HG03342 (cell line): ENCODE data around the gene GREB1.

ENCODE experiments used
- ATAC-seq: cut with Tn5 transposase; IDR thresholded peaks from one replicate; pipeline ENCODE4 v1.9.1; 2021; ENCODE audit warnings: mild to moderate bottlenecking, moderate library complexity; ENCODE audit not compliant: unreplicated experiment

Gene GREB1

DNA sequence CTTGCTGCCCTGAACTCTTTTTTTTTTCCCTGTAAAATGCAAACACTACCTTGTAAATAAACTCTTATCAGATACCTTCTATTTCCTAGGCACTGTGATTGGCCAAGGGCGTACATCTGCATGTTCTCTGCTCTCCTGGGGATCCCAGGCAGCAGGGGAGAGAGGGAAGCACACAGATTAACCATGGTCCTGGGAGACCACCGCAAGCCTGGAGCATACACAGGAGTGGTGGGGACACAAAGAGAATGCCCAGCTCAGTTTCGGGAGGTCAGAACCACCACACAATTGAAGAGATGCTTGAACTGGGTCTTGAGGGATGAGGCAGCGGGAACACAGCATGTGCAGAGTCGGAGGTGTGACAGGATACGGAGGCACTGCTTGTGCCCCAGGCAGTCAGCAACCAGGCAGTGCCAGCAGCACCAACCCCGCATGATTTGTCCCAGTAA, 2.1 kb downstream of the GREB1 start:
- no peak for ATAC-seq

DNA sequence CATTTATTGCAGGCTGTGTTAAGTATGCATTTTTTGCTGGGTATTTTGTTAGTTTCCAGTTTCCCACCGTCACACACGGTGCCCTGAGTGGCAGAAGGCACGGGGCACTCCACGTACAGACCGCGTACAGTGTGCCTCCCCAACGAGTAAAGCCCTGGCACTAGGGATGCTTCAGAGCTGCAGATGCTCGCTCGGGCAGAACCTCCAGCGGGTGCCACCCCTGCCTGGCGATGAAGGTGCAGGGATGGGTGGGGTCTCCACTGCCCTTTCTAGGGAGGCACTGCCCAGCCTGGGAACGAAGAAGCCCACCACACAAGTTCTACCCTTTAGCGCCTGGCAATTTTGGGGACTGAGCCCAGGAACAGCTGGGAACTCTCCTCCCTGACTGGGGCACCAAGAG, 4.1 kb downstream of the GREB1 start:
- no peak for ATAC-seq

DNA sequence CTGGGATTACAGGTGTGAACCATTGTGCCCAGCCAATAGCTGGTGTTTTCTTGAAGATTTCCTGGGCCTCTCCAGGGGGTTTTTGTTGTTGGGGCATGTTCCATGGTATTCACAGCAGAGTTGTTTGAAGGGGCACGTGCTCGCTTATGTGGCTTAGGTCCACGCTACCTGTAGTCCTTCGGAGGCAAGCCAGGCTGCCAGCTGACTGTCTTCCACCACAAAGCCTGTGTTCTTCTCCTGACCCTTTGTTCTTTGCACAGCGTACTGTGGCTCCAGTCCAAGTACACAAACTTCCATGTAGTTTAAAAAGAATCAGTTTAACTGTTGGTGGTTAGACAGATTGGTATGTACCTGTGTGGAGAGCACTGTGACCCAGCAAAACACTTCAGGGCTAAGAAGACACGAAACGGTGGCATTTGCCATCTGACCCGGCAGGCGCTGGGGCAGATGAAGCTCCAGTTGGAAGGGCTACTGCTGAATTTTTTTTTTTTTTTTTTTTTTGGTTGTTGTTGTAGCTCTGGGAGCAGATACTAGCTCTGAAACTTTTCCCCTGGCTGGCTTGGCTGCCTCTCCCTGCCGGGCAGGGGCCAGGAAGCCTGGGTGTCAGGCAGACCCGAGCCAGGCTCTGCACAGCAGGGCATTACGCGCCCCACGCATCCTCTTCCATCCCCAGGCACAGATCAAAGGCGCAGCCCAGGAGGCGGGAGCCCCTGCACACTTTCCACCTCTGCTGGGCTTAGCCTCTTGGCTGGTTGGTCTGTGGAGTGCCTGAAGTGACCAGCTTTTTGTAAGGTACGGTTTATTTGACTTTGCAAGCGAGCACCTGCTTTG, 5.7 kb downstream of the GREB1 start:
- no peak for ATAC-seq

DNA sequence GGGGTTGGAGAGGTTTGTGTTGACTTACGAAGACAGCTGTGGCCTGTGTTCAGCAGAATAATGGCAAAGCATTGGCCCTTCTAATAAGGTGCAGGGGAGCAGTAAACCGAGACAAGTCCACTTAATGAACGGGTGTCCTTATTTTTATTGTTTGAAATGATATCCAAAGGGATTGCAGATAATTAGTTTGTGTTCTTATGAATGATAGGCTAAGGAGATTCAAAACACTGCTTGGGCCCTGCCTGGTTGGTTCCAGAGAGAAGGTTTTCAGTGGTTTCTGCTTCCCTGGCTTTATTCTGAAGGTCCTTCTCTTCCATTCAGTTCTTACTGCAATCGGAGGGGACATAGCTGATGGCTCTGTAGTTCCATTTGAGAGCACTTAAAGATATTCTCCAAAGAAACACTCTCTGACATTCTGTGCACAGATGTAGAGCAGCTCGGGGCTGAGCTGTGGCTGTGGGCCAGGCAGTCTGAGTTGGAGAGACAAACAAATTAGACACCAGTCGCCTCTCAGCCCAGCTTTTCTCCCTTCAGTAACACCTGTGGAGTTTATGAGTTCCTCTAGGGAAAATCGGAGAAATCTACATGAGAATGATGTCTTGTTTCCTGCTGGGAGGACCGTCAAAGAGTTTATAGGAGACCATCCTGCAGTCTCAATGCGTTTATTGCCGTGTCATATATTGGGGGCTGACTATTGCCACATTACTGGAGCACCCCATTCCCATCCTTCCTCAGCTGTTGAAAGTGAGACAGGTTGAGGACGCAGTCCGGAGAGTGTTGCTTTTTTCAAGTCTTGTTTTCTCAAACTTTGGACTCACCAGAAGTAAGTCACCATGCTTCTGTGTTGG, 6.5 kb downstream of the GREB1 start:
- no peak for ATAC-seq

DNA sequence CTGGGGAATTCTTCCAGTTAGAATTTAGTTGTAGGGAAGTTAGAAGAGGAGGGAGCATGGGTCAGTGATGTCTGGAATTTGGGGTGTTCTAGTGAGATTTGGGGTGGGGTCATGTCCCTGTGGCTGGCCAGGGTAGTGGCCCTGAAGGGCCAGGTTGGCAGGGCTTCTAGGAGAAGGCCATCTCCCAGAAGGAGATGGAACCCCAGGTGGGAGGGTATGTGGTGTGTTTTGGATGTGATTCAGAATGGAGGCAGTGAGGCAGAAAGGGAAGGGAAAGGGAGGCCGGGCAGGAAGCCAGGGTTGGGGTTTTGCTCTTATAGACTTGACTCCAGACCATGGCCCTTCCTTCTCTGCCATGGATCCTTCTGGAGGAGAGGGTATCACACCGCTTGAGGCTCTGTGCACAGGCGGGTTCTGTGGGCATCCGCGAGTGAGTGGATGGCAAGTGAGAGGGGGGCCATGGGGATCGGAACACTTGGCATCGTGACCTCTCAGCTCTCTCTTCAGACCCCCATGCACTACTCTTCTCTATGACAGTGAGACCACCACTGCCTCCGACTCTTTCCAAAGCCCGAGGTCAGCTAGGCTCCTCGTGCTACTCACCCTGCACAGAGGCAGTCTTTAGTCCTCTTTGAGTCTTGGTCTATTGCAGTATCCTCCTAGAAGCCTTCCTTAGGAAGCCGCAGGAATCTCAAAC, 7.3 kb downstream of the GREB1 start:
- no peak for ATAC-seq

DNA sequence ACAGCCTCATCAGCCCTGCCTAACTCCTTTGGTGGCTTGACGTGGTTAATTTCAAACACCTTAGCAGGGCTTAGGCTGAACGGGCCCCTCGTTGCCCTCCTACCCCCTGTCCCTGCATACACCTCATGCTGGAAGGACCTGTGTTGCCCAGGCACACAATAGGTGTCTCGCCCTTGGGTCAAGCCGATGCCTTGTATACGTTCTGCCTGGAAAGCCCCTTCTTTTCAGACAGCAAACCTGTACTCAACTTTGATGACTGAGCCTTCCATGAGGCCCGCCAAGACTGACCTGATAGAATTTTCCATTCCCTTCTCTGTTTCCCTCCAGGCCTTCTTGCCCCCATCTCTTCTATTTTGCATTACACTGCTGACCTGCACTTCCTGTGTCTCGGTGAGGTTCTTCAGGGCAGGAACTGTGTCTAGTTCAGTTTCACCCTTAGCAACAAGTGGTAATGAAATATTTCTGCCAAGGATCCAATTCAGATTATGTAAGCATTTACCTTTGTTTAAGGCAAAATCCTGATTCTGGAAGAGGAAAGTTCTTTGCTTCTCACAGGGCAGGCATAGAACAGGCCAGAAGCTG, 7.9 kb downstream of the GREB1 start:
- no peak for ATAC-seq

DNA sequence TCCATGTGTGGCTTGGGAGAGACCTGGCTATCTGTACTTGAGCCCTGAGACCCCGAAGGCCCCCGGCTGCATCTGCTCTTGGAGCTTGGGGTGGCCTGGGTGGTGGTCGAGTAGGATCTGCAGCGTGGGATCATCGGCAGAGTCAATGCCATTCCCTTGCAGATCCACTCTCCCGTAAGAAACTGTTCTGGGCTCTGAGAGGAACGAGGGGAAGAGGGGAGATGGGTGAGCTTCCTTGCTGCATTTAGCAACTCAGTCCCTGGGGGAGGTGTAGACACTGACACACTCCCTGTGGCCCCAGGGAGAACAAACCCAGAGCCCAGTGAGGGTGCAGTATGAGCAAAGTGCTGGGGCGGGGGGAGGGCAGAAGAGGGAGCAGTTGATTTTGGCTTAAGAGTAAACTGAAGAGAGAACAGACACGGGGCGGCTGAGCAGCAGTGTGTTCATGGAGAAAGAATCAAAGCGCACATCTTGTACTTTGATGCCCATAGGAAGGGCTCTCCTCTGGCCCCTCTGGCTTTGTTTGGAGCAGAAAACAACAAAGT, 8.5 kb downstream of the GREB1 start:
- ATAC-seq: no peak

DNA sequence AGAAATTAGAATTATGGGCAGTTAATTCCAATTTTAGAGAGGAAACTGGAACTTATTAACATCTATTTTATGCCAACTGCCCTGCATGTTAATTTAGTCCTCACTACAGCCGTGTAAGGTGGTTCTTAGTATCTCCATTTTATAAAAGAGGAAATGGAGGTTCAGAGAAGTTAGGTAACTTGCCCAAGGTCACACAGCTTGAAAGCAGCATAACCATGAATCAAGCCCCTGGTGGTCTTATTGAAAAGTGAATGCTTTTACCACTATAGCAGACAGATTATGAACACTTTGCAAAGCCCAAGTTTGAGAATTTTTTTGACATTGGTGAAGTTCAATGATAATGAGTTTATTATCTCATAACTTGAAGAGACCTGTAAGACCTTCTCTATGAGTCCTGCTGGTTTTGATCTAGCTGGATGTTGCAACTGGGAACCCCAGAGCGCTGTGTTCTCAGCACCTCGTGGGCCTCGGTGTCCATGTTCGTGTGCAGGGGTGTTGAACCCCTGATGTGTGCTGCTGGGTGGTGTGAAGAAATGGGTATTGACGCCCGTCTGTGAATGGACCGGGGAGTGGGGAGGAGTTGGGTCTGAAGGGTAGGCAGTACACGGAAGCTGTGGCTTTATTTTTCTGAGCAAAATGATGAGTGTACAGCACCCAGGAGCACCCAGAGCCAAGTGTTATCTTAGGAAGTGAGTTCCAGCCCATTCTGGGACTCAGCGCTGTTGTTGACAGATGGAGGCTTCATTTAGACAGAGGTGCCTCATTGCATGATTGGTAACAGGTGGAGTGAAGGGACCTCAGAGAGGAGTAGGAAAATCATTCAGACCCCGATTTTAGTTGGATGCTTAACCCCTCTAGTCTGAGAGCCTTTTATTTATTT, 9.7 kb downstream of the GREB1 start:
- no peak for ATAC-seq

DNA sequence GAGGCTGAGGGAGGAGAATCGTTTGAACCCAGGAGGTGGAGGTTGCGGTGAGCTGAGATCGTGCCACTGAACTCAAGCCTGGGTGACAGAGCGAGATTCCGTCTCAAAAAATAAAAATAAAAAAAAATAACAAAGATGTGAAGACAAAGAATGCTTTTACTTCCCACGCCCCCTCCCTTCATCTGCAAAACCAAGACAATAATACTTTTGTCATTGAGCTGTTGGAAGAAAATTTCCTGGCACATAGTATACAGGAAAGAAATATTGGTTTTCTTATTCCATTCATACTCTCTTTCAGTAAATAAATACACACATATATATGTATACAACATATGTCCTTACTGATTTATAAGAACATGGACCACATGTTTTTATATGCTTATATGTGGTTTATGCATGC, 12.2 kb downstream of the GREB1 start:
- ATAC-seq: no peak

DNA sequence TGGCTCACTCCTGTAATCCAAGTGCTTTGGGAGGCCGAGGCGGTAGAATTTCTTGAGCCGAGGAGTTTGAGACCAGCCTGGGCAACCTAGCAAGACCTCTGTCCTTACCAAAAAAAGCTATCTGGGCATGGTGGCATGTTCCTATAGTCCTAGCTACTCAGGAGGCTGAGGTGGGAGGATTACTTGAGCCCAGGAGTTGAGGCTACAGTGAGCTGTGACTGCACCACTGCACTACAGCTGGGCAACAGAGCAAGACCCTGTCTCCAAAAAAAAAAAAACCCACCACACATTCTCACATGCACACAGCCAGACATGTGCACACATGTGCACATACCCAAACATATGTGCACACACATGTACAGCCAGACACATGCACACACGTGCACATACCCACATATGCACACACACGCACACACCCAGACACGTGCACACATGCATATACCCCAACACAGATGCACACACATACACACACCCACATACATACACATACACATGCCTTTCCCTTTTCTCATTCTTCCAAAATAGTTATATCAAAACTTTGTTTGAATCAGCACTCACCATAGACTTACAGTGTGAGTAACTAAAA, 14.2 kb downstream of the GREB1 start:
- ATAC-seq: no peak

DNA sequence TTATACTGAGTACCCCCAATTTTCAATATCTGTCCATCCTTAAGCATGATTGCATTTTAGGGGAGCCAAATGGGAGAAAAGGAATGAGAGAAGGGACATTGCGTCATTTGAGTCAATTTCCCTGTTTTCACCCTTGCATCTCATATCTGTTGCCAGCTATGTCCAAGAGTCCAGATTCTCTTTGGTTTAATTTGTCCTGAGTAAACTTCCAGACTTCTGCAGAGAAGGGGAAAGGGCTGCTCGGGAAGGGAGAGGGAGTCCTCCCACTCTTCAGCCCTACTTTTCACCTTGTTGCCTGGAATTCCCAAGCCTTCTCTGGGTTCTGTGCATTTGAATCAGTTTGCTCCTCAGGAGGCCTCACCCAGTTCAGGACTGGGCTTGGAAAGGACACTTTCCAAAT, 16.5 kb downstream of the GREB1 start:
- ATAC-seq: no peak

DNA sequence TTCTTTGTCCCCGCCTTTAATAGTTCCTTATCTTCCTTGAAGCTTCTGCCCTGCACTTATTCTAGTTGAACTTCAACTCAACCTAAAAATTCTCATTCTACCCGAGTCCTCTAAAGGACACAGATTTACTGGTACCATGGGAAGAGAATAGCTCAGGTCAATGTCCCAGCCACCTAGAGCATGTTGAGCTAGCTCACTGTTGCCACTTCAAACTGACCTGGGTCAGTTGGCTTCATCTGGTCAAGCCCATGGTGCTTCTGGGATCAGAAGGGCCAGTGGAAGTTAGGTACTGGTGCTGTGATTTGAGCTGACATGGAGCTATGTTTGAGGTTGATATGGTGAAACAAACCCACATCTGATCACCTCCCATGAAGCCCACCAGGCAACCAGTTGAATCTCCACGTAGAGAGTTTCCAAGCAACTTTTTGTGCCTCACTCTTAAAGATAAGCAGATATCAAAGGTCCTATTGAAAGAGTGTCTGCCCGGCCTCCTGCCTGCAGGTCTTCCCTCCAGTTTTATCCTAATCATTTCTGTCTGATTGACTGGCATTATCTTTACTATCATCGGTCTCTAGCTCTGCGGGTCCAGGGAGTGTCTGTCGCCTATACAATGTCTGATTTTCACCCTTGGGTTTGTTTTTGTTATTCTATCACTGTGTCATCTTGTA, 17.2 kb downstream of the GREB1 start:
- no peak for ATAC-seq

DNA sequence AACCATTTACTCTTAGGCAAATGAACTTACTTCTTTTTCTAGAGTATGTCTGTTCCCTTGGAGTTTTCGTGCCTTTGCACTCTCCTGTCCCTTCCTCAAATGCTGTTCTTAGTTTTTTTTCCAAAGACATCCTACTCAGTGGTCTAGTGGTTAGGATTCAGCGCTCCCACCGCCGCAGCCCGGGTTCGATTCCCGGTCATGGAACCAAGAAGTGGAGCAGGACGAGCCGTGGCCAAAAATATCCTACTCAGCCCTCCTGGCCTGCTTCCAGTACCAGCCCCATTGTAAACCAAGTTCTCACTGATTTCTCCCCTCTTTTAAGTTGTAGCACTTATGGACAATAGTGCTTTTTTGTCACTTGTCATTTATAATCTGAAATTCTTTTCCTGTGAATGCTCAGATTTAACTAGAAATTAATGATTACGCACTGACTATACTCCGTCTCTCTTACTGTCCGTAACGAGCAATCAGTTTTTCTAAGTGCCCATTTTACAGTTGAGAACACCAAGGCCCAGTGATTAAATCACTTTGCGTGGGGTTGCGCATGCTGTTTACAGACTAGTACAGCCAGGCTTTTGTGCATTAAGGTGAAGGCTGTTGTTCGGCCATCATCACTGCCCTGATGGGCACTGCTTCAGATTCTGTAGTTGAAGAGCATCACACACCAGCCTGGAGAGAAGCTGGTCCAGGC, 17.9 kb downstream of the GREB1 start:
- ATAC-seq: no peak

DNA sequence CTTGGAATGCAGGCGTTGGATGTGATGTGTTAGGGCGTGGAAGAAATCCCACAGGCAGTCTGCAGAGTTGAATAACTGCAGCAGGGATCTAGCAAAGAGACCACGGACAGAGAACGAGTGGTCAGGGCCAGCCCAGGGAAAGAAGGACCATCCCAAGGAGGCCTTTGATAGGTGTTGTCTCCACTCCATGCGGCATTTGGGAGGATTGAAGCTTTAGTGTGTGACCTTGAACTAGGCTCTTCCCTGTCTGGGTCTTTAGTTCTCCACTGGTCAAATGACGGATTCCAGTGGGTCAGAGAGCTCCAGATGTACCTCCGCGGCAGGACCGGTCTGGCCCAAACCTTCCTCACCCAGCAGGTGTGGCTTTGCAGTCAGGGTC, 18.4 kb downstream of the GREB1 start:
- no peak for ATAC-seq

DNA sequence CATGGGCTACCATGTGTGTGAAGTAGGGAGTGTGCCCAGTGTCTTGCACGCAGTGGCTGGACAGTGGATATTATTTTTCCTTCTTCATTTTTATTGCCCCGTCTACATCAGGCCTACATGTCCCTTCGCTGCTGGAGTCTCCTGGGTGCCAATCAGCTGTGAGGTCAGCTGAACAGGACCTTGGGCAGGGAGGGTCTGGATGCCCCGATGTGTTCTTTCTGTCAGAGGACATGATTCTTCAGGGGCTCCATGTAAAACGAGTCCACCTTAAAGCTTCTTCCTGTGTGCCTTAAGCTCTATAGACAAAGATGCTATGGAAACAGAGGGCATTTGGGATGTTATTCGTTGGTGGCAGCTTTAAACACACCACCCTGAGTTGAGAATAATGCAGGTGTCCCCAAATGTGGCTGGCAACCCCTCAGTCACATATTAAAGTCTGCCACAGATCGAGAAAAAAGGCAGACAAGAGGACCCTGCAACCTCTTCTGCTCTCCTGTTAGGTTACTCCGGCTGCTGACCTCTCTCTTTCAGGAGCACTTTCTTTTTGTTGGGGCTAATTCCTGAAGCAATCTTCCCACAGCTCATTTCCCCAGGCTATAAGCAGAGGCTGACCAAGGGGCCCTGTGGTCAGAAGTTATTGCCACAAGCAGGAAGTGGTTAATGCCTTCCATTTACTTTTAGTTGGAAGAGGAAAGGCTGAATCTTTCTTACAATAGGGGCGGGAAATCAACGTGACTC, 20.0 kb downstream of the GREB1 start:
- ATAC-seq: peak; percentile 25

DNA sequence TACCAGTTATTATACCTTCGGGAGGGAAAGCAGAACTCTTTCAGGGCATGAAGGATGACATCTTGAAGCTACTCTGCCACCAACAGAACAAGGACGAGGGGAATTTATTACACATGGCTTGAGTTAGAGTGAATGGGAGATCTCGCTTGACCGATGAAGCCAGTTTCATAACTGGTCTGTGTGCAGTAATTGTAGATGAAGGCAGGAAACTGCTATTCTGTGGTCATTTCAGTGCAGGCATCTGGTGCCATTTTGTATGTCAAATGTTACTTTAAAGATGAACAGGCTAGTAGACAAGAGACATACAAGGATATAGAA, 20.5 kb downstream of the GREB1 start:
- ATAC-seq: peak; percentile 79

DNA sequence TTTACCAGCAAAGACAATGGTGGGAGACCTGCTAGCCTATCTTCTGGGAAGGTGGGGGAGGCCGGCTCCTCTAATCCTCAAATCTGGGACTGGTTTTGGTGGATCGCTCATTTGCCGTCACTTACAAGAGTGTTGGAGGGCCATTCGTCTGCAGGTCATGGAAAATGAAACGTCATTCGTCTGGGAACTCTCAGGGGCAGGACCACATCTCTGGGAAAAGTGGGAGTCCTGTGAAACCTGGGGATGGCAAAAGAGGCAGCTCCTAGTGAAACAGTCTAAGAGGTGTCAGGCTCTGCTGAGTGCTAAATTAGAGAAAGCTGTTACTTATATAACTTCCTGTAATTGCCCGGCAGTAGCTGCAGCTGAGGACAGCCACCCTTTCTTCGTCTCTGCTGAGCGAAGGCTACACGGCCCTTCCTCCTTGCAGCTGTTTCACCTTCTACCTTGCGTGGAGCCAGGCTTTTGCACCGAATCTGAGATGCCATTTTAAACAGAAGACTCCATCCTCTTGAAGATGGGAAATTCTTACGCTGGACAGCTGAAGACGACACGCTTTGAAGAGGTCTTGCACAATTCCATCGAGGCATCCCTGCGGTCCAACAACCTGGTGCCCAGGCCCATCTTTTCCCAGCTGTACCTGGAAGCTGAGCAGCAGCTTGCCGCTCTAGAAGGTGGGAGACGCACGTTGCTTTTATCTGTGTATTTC, 22.4 kb downstream of the GREB1 start:
- ATAC-seq: no peak
